GM19193 (cell line): ENCODE measurements around the gene SELENOO.

Experiments used
- POLR2A ChIP-seq: IDR thresholded peaks from 4 replicates; pipeline ENCODE4 v1.6.1; 2011; ENCODE audit not compliant: insufficient read depth, insufficient read length; ENCODE audit errors: extremely low read depth

The SELENOO gene

GRCh38 chr22:50178871-50179869, 21.6 kb upstream of the SELENOO start:
- no peak for TF ChIP-seq POLR2A

- TF ChIP-seq POLR2A = no peak
Observed at GRCh38 chr22:50179937-50180726, 20.7 kb upstream of the SELENOO start.

- TF ChIP-seq POLR2A = no peak
Observed at GRCh38 chr22:50180727-50181521, 19.9 kb upstream of the SELENOO start.

- no peak for TF ChIP-seq POLR2A
Observed at GRCh38 chr22:50182176-50183081, 18.4 kb upstream of the SELENOO start.

GRCh38 chr22:50183141-50183971, 17.5 kb upstream of the SELENOO start:
- no peak for TF ChIP-seq POLR2A

- no peak for TF ChIP-seq POLR2A
Observed at GRCh38 chr22:50184004-50184901, 16.6 kb upstream of the SELENOO start.

- TF ChIP-seq POLR2A = no peak
Observed at GRCh38 chr22:50184902-50185374, 15.9 kb upstream of the SELENOO start.

- TF ChIP-seq POLR2A = peak; percentile 48
Observed at GRCh38 chr22:50185375-50186087, 15.3 kb upstream of the SELENOO start, which contains the start of gene TRABD. Gene TRABD (plus strand): TSS chr22:50185913. CDS start chr22:50193061, 7,148 bp downstream.

GRCh38 chr22:50186181-50186714, 14.6 kb upstream of the SELENOO start:
- TF ChIP-seq POLR2A = no peak

GRCh38 chr22:50186761-50187523, 13.9 kb upstream of the SELENOO start:
- TF ChIP-seq POLR2A = no peak
